ENCODE data around the gene NR3C2. TPM values are rescaled to one million over a fixed set of nuclear protein-coding genes. Genes with fewer than 3 reads are reported as not detected.

Gene NR3C2
- polyA plus RNA-seq, 3 donors = 0.09 to 0.27 (median 0.20) TPM

GRCh38 chr4:148364525-148364924, 77.7 kb downstream of the NR3C2 start:
- Histone ChIP-seq H4K20me1 (ENCODE audit: insufficient read depth, low read length) (no peaks in the 10 kb centered on the region), H3K9me3 (replicated peaks in 1 of 2; ENCODE audit: control insufficient read depth in 1 of 2, insufficient read depth in 1 of 2, low read length in 2 of 2) (no peaks in the 10 kb centered on the region), H3K9ac (ENCODE audit: insufficient read depth, low read length, poor library complexity, severe bottlenecking) (no peak overlapping the region), H3K4me3 (replicated peaks in 1 of 3; ENCODE audit: low read depth in 2 of 3, low read length in 3 of 3) (no peak overlapping the region), H3K79me2 (ENCODE audit: insufficient read depth, low read length) (no peaks in the 10 kb centered on the region), H3K36me3 (replicated peaks in 1 of 2; ENCODE audit: control insufficient read depth in 1 of 2, insufficient read depth in 2 of 2, low read length in 2 of 2) (no peaks in the 10 kb centered on the region), H3K4me1 (ENCODE audit: control insufficient read depth in 1 of 2, insufficient read depth in 2 of 2, low read length in 2 of 2) (no peaks in the 10 kb centered on the region), H3K27me3 (ENCODE audit: control insufficient read depth in 2 of 2, insufficient read depth in 2 of 2, low read length in 2 of 2) (no peaks in the 10 kb centered on the region), H2AFZ (ENCODE audit: insufficient read depth, low read depth, low read length, poor library complexity, severe bottlenecking) (no peak overlapping the region), H3K27ac (ENCODE audit: low read depth in 1 of 2, low read length in 2 of 2) (no peak overlapping the region), H3K4me2 (replicated peaks; ENCODE audit: extremely low read depth, low read length, poor library complexity, severe bottlenecking) (no peak overlapping the region)
- H3K9me3 Mint-ChIP-seq = peaks cover 0 to 3% (median 0%) of the 10 kb centered on the region in 7 donors
- no CpG with 5 or more reads among the region's 1 CpG for WGBS (ENCODE audit: insufficient coverage)
- no peaks in the 10 kb centered on the region for H3K4me1 Mint-ChIP-seq
- intact Hi-C loops (cut with micrococcal nuclease) = no loop called here
- no peak overlapping the region for H3K4me3 Mint-ChIP-seq
- no peak overlapping the region for H3K27ac Mint-ChIP-seq
- TF ChIP-seq, protein P1, sequence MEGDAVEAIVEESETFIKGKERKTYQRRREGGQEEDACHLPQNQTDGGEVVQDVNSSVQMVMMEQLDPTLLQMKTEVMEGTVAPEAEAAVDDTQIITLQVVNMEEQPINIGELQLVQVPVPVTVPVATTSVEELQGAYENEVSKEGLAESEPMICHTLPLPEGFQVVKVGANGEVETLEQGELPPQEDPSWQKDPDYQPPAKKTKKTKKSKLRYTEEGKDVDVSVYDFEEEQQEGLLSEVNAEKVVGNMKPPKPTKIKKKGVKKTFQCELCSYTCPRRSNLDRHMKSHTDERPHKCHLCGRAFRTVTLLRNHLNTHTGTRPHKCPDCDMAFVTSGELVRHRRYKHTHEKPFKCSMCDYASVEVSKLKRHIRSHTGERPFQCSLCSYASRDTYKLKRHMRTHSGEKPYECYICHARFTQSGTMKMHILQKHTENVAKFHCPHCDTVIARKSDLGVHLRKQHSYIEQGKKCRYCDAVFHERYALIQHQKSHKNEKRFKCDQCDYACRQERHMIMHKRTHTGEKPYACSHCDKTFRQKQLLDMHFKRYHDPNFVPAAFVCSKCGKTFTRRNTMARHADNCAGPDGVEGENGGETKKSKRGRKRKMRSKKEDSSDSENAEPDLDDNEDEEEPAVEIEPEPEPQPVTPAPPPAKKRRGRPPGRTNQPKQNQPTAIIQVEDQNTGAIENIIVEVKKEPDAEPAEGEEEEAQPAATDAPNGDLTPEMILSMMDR (IDR thresholded peaks at IDR 0.05) = no peak
- no peak for DNase-seq
- H3K36me3 Mint-ChIP-seq = no peaks in the 10 kb centered on the region
- peaks cover 0 to 11% (median 0%) of the 10 kb centered on the region in 3 donors for H3K27me3 Mint-ChIP-seq (ENCODE audit: low read depth in 3 of 3)

DNA sequence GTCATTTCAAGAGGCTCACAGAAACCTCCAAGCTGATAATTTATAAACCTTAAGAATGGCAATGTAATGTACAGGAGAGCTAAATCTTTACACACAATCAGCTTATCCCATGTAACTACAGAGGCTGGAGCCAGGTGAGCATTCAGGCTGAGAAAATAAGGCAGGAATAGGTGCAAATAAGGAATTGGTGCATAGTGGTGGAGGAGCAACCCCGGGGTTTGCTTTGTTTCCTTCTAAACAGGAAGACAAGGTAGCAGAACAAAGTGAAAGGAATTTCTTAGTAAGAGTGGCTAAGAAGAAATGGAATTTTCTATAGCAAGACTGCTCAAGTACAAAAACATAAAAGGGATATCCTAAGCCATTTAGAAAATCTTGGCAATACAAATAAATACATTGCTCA, 82.4 kb downstream of the NR3C2 start:
- WGBS (ENCODE audit: insufficient coverage) = no CpG with 5 or more reads among the region's 1 CpG
- H3K4me1 ChIP-seq (ENCODE audit: control insufficient read depth in 1 of 2, insufficient read depth in 2 of 2, low read length in 2 of 2) = no peaks in the 10 kb centered on the region
- no peak overlapping the region for H3K4me2 ChIP-seq (replicated peaks; ENCODE audit: extremely low read depth, low read length, poor library complexity, severe bottlenecking)
- TF ChIP-seq, protein P1 (IDR thresholded peaks at IDR 0.05) = no peak
- DNase-seq = no peak
- no peaks in the 10 kb centered on the region for H3K9me3 ChIP-seq (replicated peaks in 1 of 2; ENCODE audit: control insufficient read depth in 1 of 2, insufficient read depth in 1 of 2, low read length in 2 of 2)
- H3K27ac ChIP-seq (ENCODE audit: low read depth in 1 of 2, low read length in 2 of 2) = no peak overlapping the region
- no peak overlapping the region for H2AFZ ChIP-seq (ENCODE audit: insufficient read depth, low read depth, low read length, poor library complexity, severe bottlenecking)
- H4K20me1 ChIP-seq (ENCODE audit: insufficient read depth, low read length) = no peaks in the 10 kb centered on the region
- H3K9me3 Mint-ChIP-seq = peaks cover 0 to 3% (median 0%) of the 10 kb centered on the region in 7 donors
- no peak overlapping the region for H3K27ac Mint-ChIP-seq
- intact Hi-C loops (cut with micrococcal nuclease) = no loop called here
- no peaks in the 10 kb centered on the region for H3K4me1 Mint-ChIP-seq
- no peaks in the 10 kb centered on the region for H3K36me3 ChIP-seq (replicated peaks in 1 of 2; ENCODE audit: control insufficient read depth in 1 of 2, insufficient read depth in 2 of 2, low read length in 2 of 2)
- H3K27me3 Mint-ChIP-seq (ENCODE audit: low read depth in 3 of 3) = peaks cover 0 to 1% (median 0%) of the 10 kb centered on the region in 3 donors
- no peak overlapping the region for H3K4me3 Mint-ChIP-seq
- H3K36me3 Mint-ChIP-seq = no peaks in the 10 kb centered on the region
- H3K27me3 ChIP-seq (ENCODE audit: control insufficient read depth in 2 of 2, insufficient read depth in 2 of 2, low read length in 2 of 2) = no peaks in the 10 kb centered on the region
- no peaks in the 10 kb centered on the region for H3K79me2 ChIP-seq (ENCODE audit: insufficient read depth, low read length)
- H3K9ac ChIP-seq (ENCODE audit: insufficient read depth, low read length, poor library complexity, severe bottlenecking) = no peak overlapping the region
- H3K4me3 ChIP-seq (replicated peaks in 1 of 3; ENCODE audit: low read depth in 2 of 3, low read length in 3 of 3) = no peak overlapping the region
